Activated CD8-positive, alpha-beta memory T cell treated with anti-CD3 and anti-CD28 coated beads for 1 hour (primary cell): Measurements from ENCODE around the gene CTNNA3.
A peak's percentile ranks its signal among the peaks of the same experiment; 100 is the strongest.

Experiments used
- DNase-seq, 2 donors: peaks; one replicate each; pipeline ENCODE4 v3.0.0-alpha.2; 2020; ENCODE audit warnings: low read depth in 1 of 2; ENCODE audit errors: extremely low read depth in 1 of 2

The CTNNA3 gene

DNA sequence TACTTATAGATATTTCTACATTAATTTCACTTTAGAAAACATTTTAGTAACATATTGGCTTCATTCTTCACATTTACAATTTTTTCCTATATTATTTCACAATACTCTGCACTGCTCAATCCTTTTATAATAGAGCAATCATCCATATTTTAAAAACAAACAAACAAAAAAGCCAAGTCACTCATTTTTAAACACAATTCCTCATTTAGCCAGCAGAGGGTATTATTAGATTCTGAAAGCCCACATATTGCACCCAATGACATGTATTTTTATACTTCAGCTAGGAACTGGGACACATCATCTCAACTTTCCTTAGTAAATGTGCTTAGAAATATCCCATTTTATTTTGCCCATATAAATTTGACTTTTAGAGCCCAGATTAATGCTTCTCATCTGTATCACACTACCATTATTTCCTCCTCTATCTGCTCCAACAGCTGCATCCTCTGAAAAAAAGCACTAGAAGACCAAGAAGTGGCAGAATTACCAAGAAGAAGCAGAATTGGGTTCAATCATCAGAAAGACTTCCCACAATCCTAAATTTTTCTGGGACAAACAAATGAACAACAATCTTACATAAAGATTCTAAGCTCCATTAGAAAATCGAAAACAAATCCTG is 29.5 kb downstream of the CTNNA3 start:
- DNase-seq = no peak

- DNase-seq = no peak
Observed at GRCh38 chr10:67665491-67665890, 30.5 kb downstream of the CTNNA3 start.

DNA sequence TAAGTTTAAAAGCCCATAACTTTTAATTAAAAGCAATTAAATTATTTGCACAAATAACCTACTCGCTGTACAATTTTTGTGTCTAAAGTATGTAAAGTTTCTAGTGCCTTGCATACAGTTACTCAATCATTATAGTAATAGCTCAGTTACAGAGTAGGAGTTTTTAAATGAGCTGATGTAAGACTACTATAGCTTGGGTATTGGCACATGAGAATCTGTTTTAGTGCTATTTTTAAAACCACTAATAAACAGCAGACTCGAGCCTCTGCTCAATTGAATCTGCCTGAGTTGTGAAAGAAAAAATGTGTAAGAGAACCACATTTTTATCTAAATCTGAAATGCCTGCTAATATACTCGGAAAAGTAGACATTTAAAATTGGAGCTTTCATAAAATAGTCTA is 31.1 kb downstream of the CTNNA3 start:
- no peak for DNase-seq

DNA sequence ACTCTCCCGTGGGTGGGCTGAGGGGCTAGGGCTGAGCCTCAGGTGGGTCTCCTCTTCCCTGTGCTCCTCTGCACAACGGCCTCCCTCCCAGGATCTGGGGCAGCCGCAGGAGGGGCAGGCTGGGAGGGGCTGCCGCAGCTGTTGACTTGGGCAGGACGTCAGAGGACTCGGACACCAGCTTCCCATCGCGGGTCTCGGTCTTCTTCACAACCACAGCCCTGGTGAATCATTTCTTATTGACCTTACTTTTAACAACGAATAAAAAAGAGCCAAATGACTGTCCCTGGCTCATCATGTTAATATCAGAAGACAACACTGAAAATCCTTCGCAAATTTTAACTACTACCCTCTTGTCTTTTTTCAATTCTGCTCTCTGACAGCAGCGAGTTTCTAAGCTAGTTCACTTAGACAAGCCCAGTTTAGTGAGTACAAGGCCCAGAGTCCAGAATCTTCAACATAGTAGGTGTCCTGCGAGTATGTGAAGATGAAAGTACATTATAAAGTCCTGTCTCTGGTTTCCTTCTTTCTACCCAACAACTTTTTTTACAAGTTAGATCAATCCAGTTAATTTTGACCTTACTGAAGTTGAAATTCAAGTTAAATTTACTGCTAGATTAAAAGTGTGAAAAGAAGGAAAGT is 32.4 kb downstream of the CTNNA3 start:
- no peak for DNase-seq

DNA sequence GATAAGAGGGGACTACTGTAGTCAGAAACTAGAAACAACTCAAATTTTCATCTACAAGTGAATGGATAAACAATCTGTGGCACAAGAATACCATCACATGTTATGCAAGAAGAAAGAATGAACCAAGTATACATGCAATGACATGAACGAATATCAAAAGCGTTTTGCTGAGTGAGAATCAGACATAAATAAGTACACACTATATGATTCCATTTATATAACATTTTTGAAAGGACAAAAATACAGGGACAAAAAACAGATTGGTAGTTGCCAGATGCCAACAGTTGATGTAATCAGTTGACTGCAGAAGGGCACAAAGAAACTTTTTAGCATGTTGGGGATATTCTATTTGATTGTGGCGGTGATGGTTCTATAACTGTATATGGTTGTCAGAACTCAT is 33.6 kb downstream of the CTNNA3 start:
- no peak for DNase-seq

DNA sequence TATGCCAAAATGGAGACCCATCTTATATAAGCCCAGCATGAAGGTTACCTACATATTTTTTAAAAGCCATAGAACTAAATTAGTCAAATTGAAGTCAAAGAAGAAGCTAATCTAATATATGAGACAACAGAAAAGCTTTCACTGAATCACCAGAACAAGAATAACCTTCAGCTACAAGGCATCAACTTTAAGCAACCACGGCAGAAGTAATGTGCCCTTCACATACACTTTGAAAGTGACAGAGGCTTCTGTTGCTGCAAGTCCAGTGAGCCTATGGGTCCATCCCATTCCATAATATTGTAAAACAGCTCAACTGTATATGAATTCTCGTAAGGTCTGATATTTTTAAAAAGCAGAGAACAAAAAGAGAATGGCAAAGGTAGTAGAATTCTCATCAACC is 36.5 kb downstream of the CTNNA3 start:
- DNase-seq = no peak

DNA sequence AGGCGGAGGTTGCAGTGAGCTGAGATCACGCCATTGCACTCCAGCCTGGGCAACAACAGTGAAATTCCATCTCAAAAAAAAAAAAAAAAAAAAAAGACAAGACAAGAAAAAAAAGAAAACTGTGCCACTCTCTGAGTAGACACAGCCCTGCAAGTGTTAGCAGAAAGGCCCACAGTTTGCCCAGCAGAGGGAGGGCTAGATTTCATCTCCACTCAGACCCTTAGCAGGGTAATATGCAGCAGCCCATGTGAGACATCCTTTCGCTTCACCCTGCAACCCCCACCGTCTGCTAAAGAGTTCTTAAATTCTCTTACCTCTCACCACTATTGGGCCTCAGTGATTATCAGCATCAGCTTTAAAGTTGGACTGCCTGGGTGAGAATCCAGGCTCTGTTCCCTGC is 38.2 kb downstream of the CTNNA3 start:
- DNase-seq = no peak

DNA sequence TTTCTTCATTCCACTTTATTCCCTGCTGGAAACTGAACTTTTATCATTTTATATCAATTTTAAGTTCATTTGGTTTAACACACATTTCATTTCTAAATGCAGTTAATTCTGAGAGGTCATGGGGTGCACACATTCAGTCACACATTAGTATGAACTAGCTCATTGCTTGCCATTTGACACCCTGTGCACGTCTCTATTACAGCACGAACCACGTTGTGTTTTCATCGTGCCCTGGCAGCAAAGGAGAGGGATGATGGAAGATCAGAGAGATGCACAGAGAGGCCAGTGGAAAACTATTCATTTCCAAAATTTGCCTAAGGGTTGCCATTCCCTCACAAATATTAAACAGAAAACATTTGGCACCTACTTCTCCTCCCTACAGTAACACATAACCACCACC is 45.4 kb downstream of the CTNNA3 start:
- DNase-seq = no peak

DNA sequence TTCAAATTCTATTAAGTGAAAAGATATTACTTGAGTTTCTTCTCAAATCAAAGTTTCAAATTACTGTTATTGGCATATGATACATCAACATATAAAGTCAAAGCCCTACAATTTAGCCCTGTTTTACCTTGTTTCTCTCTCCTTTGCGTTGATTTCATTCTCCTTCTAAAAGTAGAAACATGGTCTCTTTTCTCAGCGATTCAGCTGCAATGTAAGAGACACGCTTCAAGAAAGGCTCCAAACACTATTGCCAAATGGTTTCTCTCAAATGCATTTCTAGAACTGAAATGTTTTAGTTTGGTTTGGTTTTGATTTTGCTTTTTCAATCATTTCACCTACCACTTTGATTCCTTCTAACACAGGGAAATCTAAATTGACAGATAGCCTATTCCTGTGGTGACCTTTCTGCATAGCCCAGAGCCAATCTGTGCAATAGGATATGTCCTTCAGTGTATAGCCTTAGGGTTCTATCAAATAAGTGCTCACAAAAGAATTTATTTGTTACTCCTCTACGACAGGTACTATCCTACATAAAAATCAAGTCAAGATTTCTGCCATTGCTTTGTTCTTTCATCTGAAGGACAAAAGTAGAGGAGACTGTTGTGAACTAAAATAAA is 47.3 kb downstream of the CTNNA3 start:
- DNase-seq = no peak

GRCh38 chr10:67630904-67631303 is 65.1 kb downstream of the CTNNA3 start:
- DNase-seq = no peak

DNA sequence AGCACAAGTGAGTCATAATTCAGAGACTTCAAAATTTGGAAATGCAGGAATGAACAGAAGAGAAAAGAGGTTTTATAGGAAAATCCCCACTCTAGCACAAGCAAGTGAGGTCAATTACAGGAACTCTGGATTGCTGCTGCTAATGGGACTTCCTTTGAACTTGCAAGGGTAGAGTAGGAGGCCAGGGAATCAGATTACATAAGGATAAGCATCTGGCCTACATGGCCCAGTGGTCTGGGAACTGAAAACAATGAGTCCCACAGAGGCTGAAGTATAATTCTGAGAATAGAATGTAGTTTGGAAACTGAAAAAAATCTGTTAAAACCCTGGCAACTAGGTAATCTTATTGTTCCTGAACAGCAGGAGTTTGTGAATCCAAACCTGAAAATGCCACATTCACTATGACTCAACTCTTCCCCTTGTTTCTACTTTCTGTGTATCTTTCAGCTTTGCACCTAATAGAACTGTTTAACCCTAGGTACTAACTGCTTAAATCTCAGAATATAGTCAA is 66.5 kb downstream of the CTNNA3 start:
- DNase-seq = no peak

GRCh38 chr10:67622984-67623383 is 73.0 kb downstream of the CTNNA3 start:
- no peak for DNase-seq

DNA sequence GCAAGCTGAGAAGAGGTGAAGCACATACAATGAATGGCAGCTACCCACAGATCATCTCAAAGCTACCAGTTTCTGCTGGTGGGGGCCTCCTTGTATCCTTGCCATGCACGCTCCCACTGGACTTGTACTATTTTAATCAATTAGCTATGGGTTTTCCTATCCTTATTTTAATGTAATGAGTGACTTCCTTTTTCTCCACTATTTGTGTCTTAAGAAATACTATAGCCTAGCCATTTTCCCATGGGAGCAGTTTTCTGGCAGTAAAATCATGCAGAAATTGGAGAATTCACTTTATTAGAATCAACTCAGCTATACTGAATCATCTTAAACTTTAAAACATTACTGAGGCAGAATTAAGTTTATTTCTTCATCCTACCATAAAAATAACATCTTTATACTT is 73.5 kb downstream of the CTNNA3 start:
- no peak for DNase-seq

GRCh38 chr10:67621834-67622233 is 74.2 kb downstream of the CTNNA3 start:
- DNase-seq = no peak

GRCh38 chr10:67618116-67618515 is 77.9 kb downstream of the CTNNA3 start:
- no peak for DNase-seq

GRCh38 chr10:67612577-67613537 is 83.1 kb downstream of the CTNNA3 start:
- DNase-seq = peak; percentile 1 to 11

- no peak for DNase-seq
Observed at GRCh38 chr10:67612176-67612575, 83.8 kb downstream of the CTNNA3 start.

DNA sequence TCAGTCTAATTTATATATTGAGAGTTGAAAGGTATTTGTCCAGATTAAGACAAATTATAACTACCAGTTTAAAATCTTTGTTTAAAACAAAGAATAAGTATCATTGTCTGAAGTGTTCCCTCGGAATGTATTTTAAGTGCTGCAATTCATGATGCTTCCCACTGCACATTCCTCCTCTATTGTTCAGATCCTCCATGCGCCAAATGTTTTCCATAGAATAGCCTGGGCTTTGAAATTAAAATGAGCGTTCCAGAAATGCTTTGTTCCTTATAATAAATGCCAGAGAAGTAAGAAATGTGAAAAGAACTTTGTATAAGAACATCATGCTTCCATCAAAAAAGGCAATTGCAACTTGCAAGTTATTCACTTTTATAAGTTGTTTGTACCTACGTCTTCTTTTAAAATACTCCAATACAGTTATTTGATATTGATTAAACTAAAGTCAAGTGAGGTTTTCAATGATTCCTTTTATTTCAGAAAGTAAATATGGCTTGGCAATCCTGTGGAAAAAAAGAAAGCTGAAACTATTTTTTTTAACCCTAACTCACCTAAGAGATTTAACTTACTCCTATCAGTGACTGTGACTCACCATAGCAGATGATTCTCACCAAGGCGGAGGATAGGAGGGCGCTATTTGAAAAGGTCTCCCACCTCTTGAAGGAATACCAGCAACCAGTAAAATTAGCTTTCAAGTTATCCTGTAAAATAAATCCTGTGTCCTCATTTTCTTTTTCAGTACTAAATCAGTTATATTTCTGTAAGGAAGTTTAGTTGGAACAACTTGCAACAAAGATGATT is 85.8 kb downstream of the CTNNA3 start:
- no peak for DNase-seq

- DNase-seq = no peak
Observed at GRCh38 chr10:67608001-67608400, 88.0 kb downstream of the CTNNA3 start.

DNA sequence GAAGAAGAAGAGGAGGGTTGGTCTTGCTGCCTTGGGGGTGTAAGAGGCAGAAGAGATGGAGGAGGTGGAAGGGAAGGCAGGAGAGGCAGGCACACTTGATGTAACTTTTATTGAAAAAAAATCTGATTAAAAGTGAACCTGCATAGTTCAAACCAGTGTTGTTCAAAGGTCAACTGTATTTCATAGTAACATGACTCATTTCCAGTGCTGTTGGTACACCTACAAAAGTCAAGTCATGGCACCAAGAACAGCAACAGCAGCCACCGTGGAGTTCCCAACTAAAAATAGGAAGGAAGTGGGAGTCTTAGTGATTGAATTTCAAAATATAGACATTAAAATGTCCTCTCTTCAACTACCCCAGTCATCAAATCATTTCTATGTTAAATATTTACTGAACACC is 88.5 kb downstream of the CTNNA3 start:
- no peak for DNase-seq
